HG03457 (cell line): ENCODE data around the gene CCDC154.
"Not testable (repeated sequence)": the region's sequence is repeated elsewhere in the genome, so short reads cannot be mapped to it uniquely, and the experiment has no call there.

Experiments used
- ATAC-seq: cut with Tn5 transposase; IDR thresholded peaks from one replicate; pipeline ENCODE4 v1.9.1; 2021; ENCODE audit warnings: moderate number of reproducible peaks; ENCODE audit not compliant: unreplicated experiment

The CCDC154 gene

DNA sequence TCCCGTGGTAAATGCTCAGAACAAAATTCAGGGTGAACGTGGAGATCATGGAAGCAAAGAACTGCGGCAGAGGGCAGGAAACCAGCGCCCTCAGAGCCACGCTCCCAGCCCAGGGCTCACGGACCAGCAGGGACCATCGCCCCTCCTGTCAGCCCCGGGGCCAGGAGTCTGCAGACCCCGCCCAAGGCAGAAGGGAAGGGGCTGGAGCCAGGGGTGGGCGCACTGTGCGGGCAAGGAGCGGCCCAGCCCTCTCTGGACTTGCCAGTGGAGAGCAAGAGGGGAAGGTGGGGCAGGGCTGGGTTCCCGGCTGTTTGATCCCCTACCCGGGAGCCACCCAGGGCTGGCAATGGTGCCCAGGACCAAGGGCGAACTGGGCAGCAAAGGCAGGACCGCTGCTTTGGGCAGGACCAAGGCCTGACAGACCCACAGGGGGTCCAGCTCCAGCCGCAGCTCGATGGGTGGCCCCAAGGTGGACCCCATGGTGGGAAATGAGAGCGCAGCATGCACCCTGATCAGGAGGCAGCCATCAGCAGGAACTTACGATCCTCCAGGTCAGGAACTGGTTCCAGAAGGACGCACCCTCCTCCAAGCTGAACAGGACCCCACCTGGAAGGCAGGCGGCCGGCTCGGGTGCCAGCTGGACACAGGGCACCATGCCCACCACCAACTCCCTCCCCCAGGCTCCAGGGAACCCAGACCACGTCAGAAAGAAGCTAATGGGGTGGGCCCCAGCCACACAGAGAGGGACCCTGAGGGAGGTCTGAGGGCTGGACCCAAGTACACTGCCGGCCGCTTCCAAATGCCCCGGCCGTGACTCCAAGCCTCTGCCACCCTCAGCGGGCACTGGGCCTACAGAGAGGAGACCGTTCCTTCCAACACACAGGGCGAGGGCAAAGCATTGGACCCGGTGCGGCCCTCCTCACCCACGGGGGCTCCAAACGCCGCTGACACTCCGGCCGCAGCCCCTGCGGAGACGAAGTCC lies 11.1 kb upstream of the CCDC154 start:
- no peak for ATAC-seq

GRCh38 chr16:1454561-1454960 lies 10.2 kb upstream of the CCDC154 start:
- ATAC-seq, result no peak

DNA sequence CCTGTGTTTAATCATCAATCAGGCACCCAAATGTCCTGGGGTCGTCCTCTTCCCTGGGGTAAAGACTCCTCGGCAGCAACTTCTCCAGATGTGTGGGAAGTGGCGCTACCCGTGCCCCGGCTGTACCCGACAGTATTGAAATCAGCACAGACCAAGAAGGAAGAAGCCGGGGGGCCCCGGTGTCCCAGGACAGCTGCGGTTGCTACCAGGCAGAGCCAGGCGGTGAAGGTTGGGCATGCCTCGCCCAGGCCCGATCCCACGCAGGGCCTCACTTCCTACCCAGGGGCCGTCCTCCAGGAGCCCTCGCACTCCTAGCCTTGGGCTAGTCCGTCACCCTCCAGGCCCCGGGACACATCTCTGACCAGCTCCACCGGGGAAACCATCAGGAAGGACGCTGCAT lies 9.0 kb upstream of the CCDC154 start:
- no peak for ATAC-seq

DNA sequence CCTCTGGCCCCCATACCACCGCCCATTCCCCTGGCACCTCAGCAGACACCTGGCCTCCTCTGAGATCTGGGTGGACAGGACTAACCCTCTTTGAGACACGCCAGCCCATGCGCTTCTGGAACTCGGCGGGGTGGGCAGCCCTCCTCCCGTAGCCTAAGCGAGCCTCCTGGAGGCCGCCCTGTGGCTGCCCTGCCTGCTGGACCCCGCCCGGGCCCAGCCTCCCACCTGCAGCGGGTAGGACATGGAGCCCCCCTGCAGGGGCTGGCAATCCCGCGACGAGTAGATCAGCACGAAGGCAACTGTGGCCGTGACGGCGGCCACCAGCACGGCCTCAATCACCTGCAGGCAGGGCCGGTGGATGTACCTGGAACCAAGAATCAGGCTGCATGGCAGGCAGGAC lies 8.2 kb upstream of the CCDC154 start:
- ATAC-seq, result no peak

DNA sequence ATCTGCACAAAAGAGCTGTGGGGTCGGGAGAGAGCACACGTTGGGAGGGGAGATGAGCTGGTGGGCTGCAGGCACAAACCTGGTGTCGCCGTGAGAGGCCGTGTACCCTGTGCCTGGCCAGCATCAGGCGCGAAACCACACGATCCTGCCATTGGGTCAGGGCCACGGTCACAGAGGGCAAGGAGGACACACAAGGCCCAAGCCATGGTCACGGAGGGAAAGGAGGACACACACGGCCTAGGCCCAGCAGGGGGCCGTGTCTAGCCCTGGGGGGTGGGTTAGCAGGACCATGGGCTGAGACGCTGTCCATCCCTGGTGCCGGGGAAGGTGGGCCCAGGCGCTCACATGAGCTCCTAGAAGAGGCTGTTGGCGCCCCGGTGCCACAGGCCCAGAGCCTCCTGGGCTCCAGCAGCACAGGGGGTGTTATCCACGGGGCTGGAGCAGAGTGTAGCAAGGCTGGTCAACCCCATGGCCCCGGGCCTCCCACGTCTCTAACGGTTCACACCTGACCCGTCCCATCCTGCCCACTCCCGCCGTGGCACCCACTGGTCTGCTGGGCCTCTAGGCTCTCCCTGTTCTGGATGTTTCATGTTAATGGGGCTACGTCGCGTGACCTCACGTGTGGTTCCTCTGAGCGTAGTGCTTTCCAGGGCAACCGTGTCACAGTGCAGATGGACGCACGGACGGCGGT lies 7.5 kb upstream of the CCDC154 start:
- no peak for ATAC-seq

DNA sequence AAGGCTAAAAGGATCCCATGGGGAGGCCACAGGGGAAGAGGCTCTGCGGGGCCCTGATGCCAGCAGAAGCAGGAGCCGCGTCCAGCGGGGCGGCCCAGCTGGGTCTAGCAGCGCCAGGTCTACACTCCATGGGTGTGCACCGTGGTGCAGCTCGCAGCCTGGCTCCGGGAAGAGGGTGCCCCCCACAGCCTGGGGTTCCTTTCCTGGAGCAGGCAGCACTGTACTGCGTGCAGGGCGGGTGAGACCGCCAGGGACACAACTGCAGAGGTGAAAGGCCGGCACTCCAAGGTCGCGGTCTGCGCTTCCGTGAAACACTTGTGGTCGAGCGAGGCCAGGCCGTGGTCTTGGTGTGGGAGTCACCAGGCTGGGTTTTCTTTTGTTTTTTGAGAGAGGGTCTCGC lies 6.5 kb upstream of the CCDC154 start:
- no peak for ATAC-seq

GRCh38 chr16:1450218-1450617 lies 5.9 kb upstream of the CCDC154 start:
- ATAC-seq, result no peak

GRCh38 chr16:1449201-1449788 lies 4.9 kb upstream of the CCDC154 start:
- ATAC-seq, result no peak

- no peak for ATAC-seq
Measured at GRCh38 chr16:1448536-1449116, 4.3 kb upstream of the CCDC154 start.

- no peak for ATAC-seq
Measured at GRCh38 chr16:1447965-1448364, 3.6 kb upstream of the CCDC154 start.

GRCh38 chr16:1446296-1447080 lies 2.1 kb upstream of the CCDC154 start:
- ATAC-seq, result no peak

- no peak for ATAC-seq
Measured at GRCh38 chr16:1445518-1446203, 1.3 kb upstream of the CCDC154 start.

DNA sequence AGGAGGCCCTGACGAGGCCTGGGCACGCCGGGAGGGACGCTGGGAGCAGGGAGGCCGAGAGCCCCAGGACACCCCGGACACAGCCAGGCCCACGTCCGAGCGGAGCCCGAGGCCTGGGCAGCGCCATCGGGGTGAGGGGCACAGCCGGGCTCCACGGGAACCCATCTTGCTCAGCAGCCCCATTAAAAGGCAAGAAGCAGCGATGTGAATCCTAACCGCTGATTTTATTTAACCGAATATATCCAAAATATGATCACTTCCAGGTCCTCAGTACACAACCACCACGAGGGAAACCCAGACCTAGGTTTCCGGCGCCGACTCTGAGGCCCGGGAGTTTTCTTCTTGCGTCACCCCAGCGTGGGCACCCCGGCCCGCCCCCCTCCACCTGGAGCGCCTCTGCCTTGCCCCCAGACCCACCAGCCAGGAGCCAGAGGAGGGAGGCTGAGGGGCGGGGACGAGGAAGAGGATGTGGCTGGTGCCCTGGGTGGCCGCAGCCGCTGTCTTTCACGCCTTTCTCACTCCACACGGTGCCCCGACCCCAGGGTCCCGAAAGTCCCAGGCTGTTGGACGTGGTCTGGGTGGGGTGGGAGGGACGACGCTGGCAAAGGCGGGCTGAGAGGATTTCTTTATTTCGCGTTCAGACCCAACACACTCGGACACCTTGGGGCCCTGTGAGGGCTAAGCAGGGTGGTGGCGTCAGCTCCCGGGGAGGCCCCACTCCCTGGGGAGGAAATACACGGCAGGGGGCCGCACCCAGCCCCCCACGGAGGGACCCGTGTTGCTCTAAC lies 568 bp upstream of the CCDC154 start:
- no peak for ATAC-seq

DNA sequence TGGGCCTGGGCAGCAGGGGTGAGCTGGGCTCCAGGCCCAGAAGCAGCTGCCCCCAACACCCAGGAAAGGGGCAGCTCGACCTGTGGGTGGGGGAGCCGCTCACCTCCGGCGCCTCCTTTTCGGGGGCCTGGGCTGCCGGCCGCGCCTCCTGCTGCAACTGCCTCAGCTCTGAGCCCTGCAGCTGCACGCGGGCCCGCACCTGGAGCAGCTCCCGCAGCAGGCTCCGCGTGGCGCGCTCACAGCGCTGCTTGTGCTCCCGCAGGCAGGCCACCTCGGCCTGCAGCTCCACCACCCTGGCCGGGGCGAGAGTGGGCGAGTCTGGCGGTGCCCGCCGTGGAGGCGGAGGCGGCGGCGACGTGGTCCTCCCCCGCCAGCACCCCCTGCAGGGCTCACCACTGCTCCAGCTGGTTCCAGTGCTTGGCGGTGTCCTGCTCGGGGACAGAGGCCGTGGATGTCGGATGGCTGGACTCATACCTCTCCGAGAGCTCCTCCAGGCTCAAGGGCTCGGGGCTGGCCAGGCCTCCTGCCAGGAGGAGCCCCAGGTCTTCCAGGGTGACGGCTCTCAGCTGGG lies 868 bp downstream of the CCDC154 start:
- ATAC-seq, result no peak

DNA sequence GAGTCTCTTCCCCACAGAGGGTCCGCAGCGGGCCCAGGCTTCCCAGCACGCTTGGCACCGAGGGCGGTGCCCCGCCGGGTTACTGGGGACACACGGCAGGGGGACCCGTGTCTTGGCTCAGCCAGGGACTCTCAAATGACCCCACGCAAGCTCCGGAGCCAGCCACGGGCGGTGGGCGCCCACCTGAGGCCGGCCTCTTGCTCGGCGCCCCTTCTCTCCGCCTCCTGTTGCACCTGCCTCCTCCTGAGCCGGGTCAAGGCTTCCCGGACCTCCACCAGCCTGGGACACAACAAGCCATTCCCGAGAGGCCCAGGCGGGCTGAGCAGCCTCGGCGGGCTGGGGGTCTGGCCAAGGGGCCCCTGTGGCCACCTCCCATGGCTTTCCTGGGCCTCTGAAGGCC lies 1.7 kb downstream of the CCDC154 start:
- no peak for ATAC-seq

GRCh38 chr16:1441391-1441829 lies 2.9 kb downstream of the CCDC154 start:
- no peak for ATAC-seq

DNA sequence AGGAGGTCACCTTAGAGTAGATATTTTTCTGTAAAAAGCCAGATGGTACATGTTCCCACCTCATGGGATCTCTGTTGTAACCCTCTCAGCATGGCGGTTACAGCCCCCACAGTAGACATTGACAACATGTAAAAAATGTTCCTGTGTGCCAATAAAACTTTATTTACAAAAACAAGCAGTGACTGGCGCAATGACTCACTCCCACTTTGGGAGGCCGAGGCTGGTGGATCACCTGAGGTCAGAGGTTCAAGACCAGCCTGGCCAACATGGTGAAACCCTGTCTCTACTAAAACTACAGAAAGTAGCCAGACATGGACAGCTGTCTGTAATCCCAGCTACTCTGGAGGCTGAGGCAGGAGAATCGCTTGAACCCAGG lies 4.7 kb downstream of the CCDC154 start:
- ATAC-seq, result not testable (repeated sequence)

GRCh38 chr16:1439058-1439698 lies 5.2 kb downstream of the CCDC154 start:
- ATAC-seq, result no peak
